SK-N-SH (cell line): Measurements from ENCODE around the gene KCNJ9. TPM values are rescaled to one million over a fixed set of nuclear protein-coding genes. Genes with fewer than 3 reads are reported as not detected.

Experiments
- CTCF ChIA-PET: fragments of 300-600, 350-600 bp; formaldehyde crosslinking; extraction: SDS; loops from one replicate; lab custom pipeline; 2021; lab: Yijun Ruan, JAX
- POLR2A ChIA-PET: fragments of 350-600 bp; sonication (Branson Sonifier 250); formaldehyde crosslinking; extraction: SDS; loops from one replicate; lab custom pipeline; 2020; ENCODE audit warnings: antibody characterized with exemption, inconsistent platforms; lab: Yijun Ruan, JAX
- DNase-seq: peaks from one replicate; pipeline ENCODE4 v3.0.0; 2012
- H2AFZ ChIP-seq: fragments of 200-600 bp; sonication (generic); 2 replicates; pipeline ENCODE4 v1.8.1; 2016; ENCODE audit warnings: antibody characterized with exemption, mild to moderate bottlenecking, low read depth
- H3F3A ChIP-seq: fragments of 200-600 bp; sonication (generic); replicated peaks from 2 replicates; pipeline ENCODE3; 2016; ENCODE audit warnings: antibody characterized with exemption, mild to moderate bottlenecking; ENCODE audit not compliant: insufficient read depth
- H3K27ac ChIP-seq, 2 experiments: fragments of 200-500 bp in 1 of 2; fragments of 200-600 bp in 1 of 2; sonication (Bioruptor generic) in 1 of 2; sonication (generic), shearing (Covaris generic) in 1 of 2; 2 replicates each; pipeline versions ENCODE4 v1.5.1 to v1.6.1; 2014 to 2016; ENCODE audit warnings: low read depth in 2 of 2, inconsistent platforms in 1 of 2, low read length in 1 of 2, mild to moderate bottlenecking in 1 of 2, mixed read lengths in 1 of 2
- H3K27me3 ChIP-seq: fragments of 200-600 bp; sonication (generic), shearing (Covaris generic); 2 replicates; pipeline ENCODE4 v1.6.1; 2016; ENCODE audit warnings: mixed run types; ENCODE audit not compliant: insufficient read depth
- H3K36me3 ChIP-seq, 2 experiments: fragments of 200-500 bp in 1 of 2; fragments of 200-600 bp in 1 of 2; sonication (Bioruptor generic) in 1 of 2; sonication (generic) in 1 of 2; replicated peaks in 1 of 2; 2 replicates each; pipeline versions ENCODE3 to v1.5.1; 2014 to 2016; ENCODE audit warnings: low read length in 1 of 2, mild to moderate bottlenecking in 1 of 2; ENCODE audit not compliant: insufficient read depth in 2 of 2, control insufficient read depth in 1 of 2
- H3K4me1 ChIP-seq, 2 experiments: fragments of 200-500 bp in 1 of 2; fragments of 200-600 bp in 1 of 2; sonication (Bioruptor generic) in 1 of 2; sonication (generic), shearing (Covaris generic) in 1 of 2; 2 replicates each; pipeline versions ENCODE4 v1.5.1 to v1.6.1; 2014 to 2016; ENCODE audit warnings: low read depth in 1 of 2, low read length in 1 of 2, mixed run types in 1 of 2; ENCODE audit not compliant: insufficient read depth in 2 of 2, control insufficient read depth in 1 of 2
- H3K4me2 ChIP-seq: fragments of 200-600 bp; sonication (generic), shearing (Covaris generic); 2 replicates; pipeline ENCODE4 v1.6.1; 2017; ENCODE audit warnings: mixed run types
- H3K4me3 ChIP-seq, 2 experiments: fragments of 200-500 bp in 1 of 2; fragments of 200-600 bp in 1 of 2; sonication (Bioruptor generic) in 1 of 2; sonication (generic), shearing (Covaris generic) in 1 of 2; 2 replicates each; pipeline versions ENCODE4 v1.5.1 to v1.8.1; 2014 to 2016; ENCODE audit warnings: low read depth in 2 of 2, inconsistent platforms in 1 of 2, low read length in 1 of 2, mild to moderate bottlenecking in 1 of 2, mixed read lengths in 1 of 2, moderate library complexity in 1 of 2
- H3K79me2 ChIP-seq: fragments of 200-600 bp; sonication (generic); 2 replicates; pipeline ENCODE4 v1.8.1; 2017; ENCODE audit warnings: mild to moderate bottlenecking; ENCODE audit not compliant: insufficient read depth
- H3K9ac ChIP-seq: fragments of 200-600 bp; sonication (generic); 2 replicates; pipeline ENCODE4 v1.6.1; 2017; ENCODE audit warnings: mixed run types
- H3K9me2 ChIP-seq: fragments of 200-600 bp; sonication (generic); 2 replicates; pipeline ENCODE4 v1.6.1; 2017; ENCODE audit warnings: mixed run types
- H3K9me3 ChIP-seq: fragments of 200-600 bp; sonication (generic); 2 replicates; pipeline ENCODE4 v1.6.1; 2017; ENCODE audit warnings: mixed run types, mild to moderate bottlenecking, moderate library complexity
- H4K20me1 ChIP-seq: fragments of 200-600 bp; sonication (generic); 2 replicates; pipeline ENCODE4 v1.6.1; 2017; ENCODE audit warnings: mild to moderate bottlenecking, mixed run types; ENCODE audit not compliant: insufficient read depth
- CHD2 ChIP-seq: fragments of 150-350 bp; IDR thresholded peaks from 2 replicates; pipeline ENCODE4 v1.6.1; 2018; ENCODE audit warnings: low read length; ENCODE audit not compliant: partially characterized antibody
- ELF1 ChIP-seq: IDR thresholded peaks from 2 replicates; pipeline ENCODE4 v1.4.0; 2012
- EP300 ChIP-seq, 2 experiments: IDR thresholded peaks; 2 replicates each; pipeline versions ENCODE4 v1.4.0 to v1.6.1; 2012; ENCODE audit warnings: borderline replicate concordance in 1 of 2, low read depth in 1 of 2, low read length in 1 of 2
- EZH2phosphoT487 ChIP-seq: fragments of 200-600 bp; sonication (generic); IDR thresholded peaks from 2 replicates; pipeline ENCODE4 v1.6.1; 2017; ENCODE audit warnings: low read depth, mixed run types, mild to moderate bottlenecking, antibody characterized with exemption, moderate library complexity, borderline replicate concordance
- FOSL2 ChIP-seq: IDR thresholded peaks from 2 replicates; pipeline ENCODE4 v1.4.0; 2012; ENCODE audit warnings: low read depth, mild to moderate bottlenecking, moderate library complexity, borderline replicate concordance
- FOXJ3 ChIP-seq: sonication (generic); formaldehyde crosslinking; IDR thresholded peaks from 2 replicates; pipeline ENCODE4 v1.5.1; 2020; ENCODE audit warnings: mild to moderate bottlenecking, missing genetic modification reagents
- FOXM1 ChIP-seq: IDR thresholded peaks from 2 replicates; pipeline ENCODE4 v1.4.0; 2012; ENCODE audit warnings: low read depth, mild to moderate bottlenecking
- GATA2 ChIP-seq: sonication (generic); formaldehyde crosslinking; IDR thresholded peaks from 2 replicates; pipeline ENCODE4 v1.5.0; 2020; ENCODE audit warnings: mild to moderate bottlenecking, missing genetic modification reagents
- JUND ChIP-seq: IDR thresholded peaks from 2 replicates; pipeline ENCODE4 v1.4.0; 2012
- NFIC ChIP-seq: IDR thresholded peaks from 2 replicates; pipeline ENCODE4 v1.4.0; 2012; ENCODE audit warnings: borderline replicate concordance
- NRF1 ChIP-seq: IDR thresholded peaks from 2 replicates; pipeline ENCODE4 v1.6.1; 2012; ENCODE audit warnings: low read depth, mild to moderate bottlenecking, low read length
- PBX3 ChIP-seq: IDR thresholded peaks from 2 replicates; pipeline ENCODE4; 2012
- RFX5 ChIP-seq: IDR thresholded peaks from 2 replicates; pipeline ENCODE4 v1.6.1; 2012; ENCODE audit warnings: mild to moderate bottlenecking, improper control_type of control experiment, low read length
- RXRA ChIP-seq: IDR thresholded peaks from 2 replicates; pipeline ENCODE4 v1.4.0; 2012; ENCODE audit warnings: low read depth, mild to moderate bottlenecking, borderline replicate concordance
- SIN3A ChIP-seq: IDR thresholded peaks from 2 replicates; pipeline ENCODE4 v1.6.1; 2012; ENCODE audit warnings: low read depth, mild to moderate bottlenecking, low read length, moderate library complexity, borderline replicate concordance
- TCF12 ChIP-seq: IDR thresholded peaks from 2 replicates; pipeline ENCODE4 v1.4.0; 2012
- TEAD4 ChIP-seq: IDR thresholded peaks from 2 replicates; pipeline ENCODE4 v1.4.0; 2012; ENCODE audit warnings: mild to moderate bottlenecking, borderline replicate concordance; ENCODE audit not compliant: insufficient read depth
- USF2 ChIP-seq: fragments of 150-350 bp; IDR thresholded peaks from 2 replicates; pipeline ENCODE4 v1.6.1; 2017; ENCODE audit warnings: antibody characterized with exemption, low read length, low read depth, borderline replicate concordance
- WGBS: methylation state at CpG from one replicate; pipeline ENCODE4 v1.1.6; 2017; ENCODE audit warnings: low lambda C conversion rate; 5-methylcytosine and 5-hydroxymethylcytosine counted together
- polyA plus RNA-seq, 3 experiments: library from polyadenylated mRNA; depleted of rRNA; stranded (reverse); fragments of >200 nt; gene quantifications; 2 replicates each; pipeline ENCODE4 v1.2.3, GENCODE V29; 2012
- TF ChIP-seq, protein P1 (sequence below): fragments of 150-350 bp; IDR thresholded peaks from 2 replicates; pipeline ENCODE4 v1.6.1; 2016; ENCODE audit warnings: mild to moderate bottlenecking, low read depth, low read length

Gene KCNJ9
- polyA plus RNA-seq, 1 of the 3 experiments (the other 2 are of a cell fraction): 0.02 TPM

GRCh38 chr1:160115545-160116282, 34.4 kb downstream of the KCNJ9 start, which contains the start of gene ATP1A2:
Gene ATP1A2 (plus strand): TSS chr1:160115759. CDS start chr1:160115862, 103 bp downstream.
- Histone ChIP-seq H3K36me3 (no peaks in the 10 kb centered on the region), H3K4me2 (no peak within 1 kb of the TSS), H3F3A (no peaks in the 10 kb centered on the region), H3K27me3 (peaks cover 11% of the 10 kb centered on the region; the same call in 1 of the 2 replicates), H3K4me1 (no peaks in the 10 kb centered on the region), H3K9me3 (no peaks in the 10 kb centered on the region), H2AFZ (no peak within 1 kb of the TSS), H3K79me2 (no peaks in the 10 kb centered on the region), H3K4me3 (no peak within 1 kb of the TSS), H4K20me1 (no peaks in the 10 kb centered on the region), H3K9me2 (no peaks in the 10 kb centered on the region), H3K27ac (no peak within 1 kb of the TSS), H3K9ac (no peak within 1 kb of the TSS)
- TF ChIP-seq NFIC (no peak), SIN3A (no peak), TCF12 (no peak), FOXJ3 (CRISPR knock-in tag) (no peak), RFX5 (no peak), PBX3 (no peak), GATA2 (no peak), TEAD4 (no peak), JUND (no peak), EP300 (IDR thresholded peaks at IDR 0.05; ENCODE audit: borderline replicate concordance in 1 of 2, low read depth in 1 of 2, low read length in 1 of 2) (no peak)
- WGBS: 43% methylated on average over 15 of the region's 16 CpGs
- ChIA-PET CTCF (interaction anchor here (0.9 to 4.0 kb wide), 2 partner anchors 14 to 175 kb away, joined by 3 to 18 read pairs; no protein-coding TSS in a partner anchor), POLR2A (no interaction called here)
- DNase-seq: no peak

DNA sequence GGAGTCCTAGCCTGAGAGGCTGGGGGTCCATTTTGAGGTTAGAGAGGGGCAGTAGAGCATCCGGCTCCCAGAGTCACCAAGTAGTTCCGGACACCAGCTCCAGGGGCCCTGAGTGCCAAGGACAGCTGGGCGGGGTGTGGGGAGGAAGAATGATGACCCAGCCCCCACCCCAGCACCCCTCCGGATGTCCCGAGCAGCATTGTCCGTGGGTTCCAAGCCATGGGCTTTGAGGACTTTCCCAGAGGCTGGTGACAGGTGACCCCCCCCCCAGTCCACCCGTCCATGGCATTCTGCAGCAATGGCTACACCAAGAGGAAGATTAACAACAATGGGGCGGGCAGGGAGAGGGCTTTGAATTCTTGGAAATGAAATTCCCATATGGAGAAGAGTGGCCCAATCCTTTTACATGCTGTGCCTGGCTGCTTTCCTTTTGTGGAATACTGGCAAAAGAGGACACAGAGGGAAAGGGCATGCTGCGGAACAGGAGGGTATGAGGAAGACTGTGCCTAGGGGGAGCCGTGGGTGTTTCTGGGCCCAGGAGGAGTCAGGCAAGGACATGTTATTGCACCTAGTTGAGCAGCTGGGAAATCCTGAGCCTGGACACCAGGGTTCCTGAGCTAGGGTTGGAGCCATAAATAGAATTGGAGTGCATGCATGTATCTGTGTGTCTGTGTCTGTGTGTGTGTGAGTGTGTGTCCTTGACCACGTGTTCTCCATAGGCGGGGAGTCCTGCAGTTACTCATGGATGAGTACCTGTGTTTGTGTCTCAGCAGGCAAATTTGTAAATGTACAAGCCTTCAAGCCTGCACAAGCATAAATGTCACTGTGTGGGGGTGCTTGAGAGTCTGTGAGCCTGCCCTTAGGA, 35.2 kb downstream of the KCNJ9 start:
- POLR2A ChIA-PET: no interaction called here
- H3K36me3 ChIP-seq: no peaks in the 10 kb centered on the region

More for the DNA sequence above, 35.2 kb downstream of the KCNJ9 start:
- Histone ChIP-seq H3K9me3 (no peaks in the 10 kb centered on the region), H3K9ac (no peak overlapping the region), H3K4me3 (no peak overlapping the region), H2AFZ (no peak overlapping the region), H3K27me3 (peaks cover 11% of the 10 kb centered on the region; the same call in 1 of the 2 replicates), H3K27ac (no peak overlapping the region), H4K20me1 (no peaks in the 10 kb centered on the region), H3F3A (no peaks in the 10 kb centered on the region), H3K9me2 (no peaks in the 10 kb centered on the region), H3K4me1 (no peaks in the 10 kb centered on the region), H3K79me2 (no peaks in the 10 kb centered on the region), H3K4me2 (no peak overlapping the region)
- WGBS: 74% methylated on average over 9 of the region's 12 CpGs
- CTCF ChIA-PET: interaction anchor here (0.6 to 4.0 kb wide), 5 partner anchors 9 to 135 kb away, joined by 3 to 18 read pairs (median 10); no protein-coding TSS in a partner anchor
- TF ChIP-seq EZH2phosphoT487 (no peak), FOXJ3 (CRISPR knock-in tag) (no peak), RXRA (no peak), ELF1 (no peak), JUND (no peak), TEAD4 (no peak), CHD2 (no peak), NFIC (no peak), USF2 (no peak), TCF12 (no peak), FOSL2 (no peak), NRF1 (no peak), FOXM1 (no peak)
- TF ChIP-seq, protein P1, sequence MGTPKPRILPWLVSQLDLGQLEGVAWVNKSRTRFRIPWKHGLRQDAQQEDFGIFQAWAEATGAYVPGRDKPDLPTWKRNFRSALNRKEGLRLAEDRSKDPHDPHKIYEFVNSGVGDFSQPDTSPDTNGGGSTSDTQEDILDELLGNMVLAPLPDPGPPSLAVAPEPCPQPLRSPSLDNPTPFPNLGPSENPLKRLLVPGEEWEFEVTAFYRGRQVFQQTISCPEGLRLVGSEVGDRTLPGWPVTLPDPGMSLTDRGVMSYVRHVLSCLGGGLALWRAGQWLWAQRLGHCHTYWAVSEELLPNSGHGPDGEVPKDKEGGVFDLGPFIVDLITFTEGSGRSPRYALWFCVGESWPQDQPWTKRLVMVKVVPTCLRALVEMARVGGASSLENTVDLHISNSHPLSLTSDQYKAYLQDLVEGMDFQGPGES: no peak
- no peak for DNase-seq
